ENCODE data around the gene SCUBE3.

Gene SCUBE3

DNA sequence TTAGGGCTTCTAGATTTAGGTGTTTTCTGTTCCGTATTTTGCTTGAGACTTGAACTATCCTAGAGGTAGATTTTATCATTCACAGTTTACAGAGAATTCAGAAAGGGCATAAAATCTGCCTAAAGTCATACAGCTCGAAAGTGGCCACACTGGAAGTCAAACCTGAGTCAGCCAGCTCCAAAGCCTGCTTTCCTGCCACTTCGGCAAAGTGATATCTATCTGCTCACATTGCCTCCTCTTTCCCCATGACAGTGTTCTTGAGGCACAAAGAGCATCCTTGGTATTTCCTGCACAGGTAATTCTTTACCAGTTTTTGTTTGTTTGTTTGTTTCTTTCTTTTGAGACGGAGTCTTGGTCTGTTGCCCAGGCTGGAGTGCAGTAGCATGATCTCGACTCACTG lies 19.4 kb upstream of the SCUBE3 start:
- TF ChIP-seq, protein P1, sequence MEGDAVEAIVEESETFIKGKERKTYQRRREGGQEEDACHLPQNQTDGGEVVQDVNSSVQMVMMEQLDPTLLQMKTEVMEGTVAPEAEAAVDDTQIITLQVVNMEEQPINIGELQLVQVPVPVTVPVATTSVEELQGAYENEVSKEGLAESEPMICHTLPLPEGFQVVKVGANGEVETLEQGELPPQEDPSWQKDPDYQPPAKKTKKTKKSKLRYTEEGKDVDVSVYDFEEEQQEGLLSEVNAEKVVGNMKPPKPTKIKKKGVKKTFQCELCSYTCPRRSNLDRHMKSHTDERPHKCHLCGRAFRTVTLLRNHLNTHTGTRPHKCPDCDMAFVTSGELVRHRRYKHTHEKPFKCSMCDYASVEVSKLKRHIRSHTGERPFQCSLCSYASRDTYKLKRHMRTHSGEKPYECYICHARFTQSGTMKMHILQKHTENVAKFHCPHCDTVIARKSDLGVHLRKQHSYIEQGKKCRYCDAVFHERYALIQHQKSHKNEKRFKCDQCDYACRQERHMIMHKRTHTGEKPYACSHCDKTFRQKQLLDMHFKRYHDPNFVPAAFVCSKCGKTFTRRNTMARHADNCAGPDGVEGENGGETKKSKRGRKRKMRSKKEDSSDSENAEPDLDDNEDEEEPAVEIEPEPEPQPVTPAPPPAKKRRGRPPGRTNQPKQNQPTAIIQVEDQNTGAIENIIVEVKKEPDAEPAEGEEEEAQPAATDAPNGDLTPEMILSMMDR (IDR thresholded peaks at IDR 0.05; ENCODE audit: control insufficient read depth, extremely low read depth, insufficient read depth): no peak
- H3K4me3 ChIP-seq (ENCODE audit: low read depth, low read length): no peak overlapping the region
- no peak for DNase-seq (ENCODE audit: low read depth)

DNA sequence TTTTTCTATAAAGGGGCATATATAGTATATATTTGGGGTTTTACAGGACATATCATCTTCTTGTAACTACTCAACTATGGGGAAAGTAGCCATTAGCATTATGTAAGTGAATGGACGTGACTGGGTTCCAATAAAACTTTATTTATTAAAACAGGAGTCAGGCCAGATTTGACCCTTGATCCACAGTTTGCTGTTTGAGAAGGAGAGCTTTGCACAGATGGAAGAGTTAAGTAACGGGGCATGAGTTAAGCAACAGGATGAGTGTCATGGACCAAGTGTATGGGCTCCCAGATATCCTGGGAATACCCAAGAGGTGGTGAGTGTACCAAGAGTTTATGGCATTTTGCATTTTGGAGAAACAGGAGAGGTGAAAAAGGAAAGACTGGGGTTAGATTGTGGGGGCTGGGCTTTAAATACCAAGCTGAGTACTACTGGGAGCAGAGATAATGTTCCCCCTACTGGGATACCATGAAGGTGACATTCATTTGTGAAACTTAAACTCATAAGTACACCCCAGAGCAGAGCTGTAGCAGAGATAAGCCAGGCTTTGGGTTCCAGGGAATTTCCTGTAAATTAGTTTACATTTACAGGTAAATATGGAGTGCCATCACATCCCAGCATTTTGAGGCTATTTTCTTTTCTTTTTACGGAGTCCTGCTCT lies 18.5 kb upstream of the SCUBE3 start:
- DNase-seq (ENCODE audit: low read depth): no peak
- H3K4me3 ChIP-seq (ENCODE audit: low read depth, low read length): no peak overlapping the region
- TF ChIP-seq, protein P1 (IDR thresholded peaks at IDR 0.05; ENCODE audit: control insufficient read depth, extremely low read depth, insufficient read depth): no peak

DNA sequence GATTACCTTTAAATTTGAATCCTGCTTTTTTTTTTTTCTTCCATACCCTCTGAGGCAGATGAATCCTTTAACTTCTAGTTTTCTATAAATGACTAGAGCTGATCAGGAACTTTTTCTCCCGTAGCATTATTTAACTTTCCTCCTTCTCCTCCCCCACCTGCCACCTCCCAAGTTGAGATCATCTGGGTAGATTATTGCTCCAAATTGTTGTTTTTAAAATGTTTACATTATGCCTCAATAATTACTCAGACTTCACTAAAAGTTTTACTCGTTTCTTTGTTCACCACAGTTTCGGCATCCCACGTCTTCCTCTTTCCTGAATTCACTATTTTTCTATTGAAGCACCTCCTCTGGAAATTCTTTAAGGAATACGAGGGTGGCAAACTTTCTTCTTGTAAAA lies 16.6 kb upstream of the SCUBE3 start:
- no peak for DNase-seq (ENCODE audit: low read depth)
- TF ChIP-seq, protein P1 (IDR thresholded peaks at IDR 0.05; ENCODE audit: control insufficient read depth, extremely low read depth, insufficient read depth): no peak
- no peak overlapping the region for H3K4me3 ChIP-seq (ENCODE audit: low read depth, low read length)

DNA sequence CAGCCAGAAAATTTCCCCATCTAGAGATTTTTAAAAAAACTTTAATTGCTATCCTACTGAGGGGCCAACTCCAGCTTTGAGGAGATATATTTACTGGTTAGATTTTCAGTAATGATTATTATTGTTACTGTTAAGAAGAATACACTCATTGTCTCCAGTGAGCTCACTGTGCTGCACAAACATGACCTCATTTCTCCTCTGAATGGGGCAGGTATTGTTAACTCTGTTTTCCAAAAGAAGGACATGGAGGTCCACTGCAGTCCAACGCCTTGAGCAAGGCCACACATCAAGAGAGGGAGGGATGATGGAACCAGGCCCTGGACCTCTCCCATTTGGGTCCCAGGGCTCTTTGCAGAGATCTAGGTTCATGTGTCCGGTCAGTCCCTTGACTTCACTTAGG lies 13.9 kb upstream of the SCUBE3 start:
- H3K4me3 ChIP-seq (ENCODE audit: low read depth, low read length): no peak overlapping the region
- TF ChIP-seq, protein P1 (IDR thresholded peaks at IDR 0.05; ENCODE audit: control insufficient read depth, extremely low read depth, insufficient read depth): no peak
- no peak for DNase-seq (ENCODE audit: low read depth)

DNA sequence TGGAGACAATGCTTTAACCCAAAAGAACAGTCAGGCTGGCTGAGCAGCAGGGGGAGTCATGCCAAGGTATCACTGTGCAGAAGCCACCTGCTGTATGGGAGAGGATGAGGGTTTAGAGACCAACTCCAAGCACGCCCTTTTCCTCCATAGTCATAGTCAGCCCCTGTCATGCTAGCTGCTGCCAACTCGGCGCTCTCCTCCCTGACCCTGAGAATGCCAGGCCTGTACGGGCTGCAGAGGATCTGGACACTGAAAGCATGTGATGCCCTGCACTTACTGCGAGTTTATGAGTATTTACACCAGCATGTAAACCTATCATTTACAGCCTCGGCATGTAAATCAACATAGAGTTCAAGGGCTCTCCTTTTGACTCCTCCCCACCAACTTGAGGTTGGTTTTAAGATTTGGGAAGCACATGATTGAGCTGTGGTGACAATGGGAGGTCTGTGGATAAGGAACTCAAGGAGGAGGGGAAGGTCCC lies 11.7 kb upstream of the SCUBE3 start:
- peak; percentile 45 for DNase-seq (ENCODE audit: low read depth)
- TF ChIP-seq, protein P1 (IDR thresholded peaks at IDR 0.05; ENCODE audit: control insufficient read depth, extremely low read depth, insufficient read depth): peak; percentile 32; the same call in 1 of the 2 replicates
- no peak overlapping the region for H3K4me3 ChIP-seq (ENCODE audit: low read depth, low read length)

DNA sequence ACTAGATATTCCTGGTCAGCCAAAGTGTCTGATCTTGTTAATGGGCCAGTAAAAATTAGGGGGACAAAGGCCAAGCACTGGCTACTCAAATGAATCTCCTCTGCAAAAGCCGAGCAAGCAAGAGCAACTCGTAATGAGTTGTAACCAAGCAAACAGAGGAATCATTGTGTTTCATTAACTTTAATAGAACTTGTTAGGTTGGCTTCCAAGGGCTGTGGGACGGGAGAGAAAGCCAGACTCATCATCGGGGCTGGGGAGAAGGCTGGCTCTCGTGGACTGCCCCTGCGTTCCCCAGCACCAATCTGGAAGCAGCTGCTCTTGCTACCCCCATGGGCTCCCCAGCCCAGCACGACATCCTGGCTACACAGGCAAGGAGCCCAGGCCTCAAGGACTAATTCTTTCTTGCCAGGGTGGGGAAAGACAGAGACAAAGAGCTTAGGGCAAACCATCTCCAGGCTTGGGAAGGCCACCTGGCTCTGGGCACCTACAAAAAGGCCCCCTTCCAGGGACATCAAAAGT lies 10.5 kb upstream of the SCUBE3 start:
- TF ChIP-seq, protein P1 (IDR thresholded peaks at IDR 0.05; ENCODE audit: control insufficient read depth, extremely low read depth, insufficient read depth): no peak
- DNase-seq (ENCODE audit: low read depth): no peak
- no peak overlapping the region for H3K4me3 ChIP-seq (ENCODE audit: low read depth, low read length)

DNA sequence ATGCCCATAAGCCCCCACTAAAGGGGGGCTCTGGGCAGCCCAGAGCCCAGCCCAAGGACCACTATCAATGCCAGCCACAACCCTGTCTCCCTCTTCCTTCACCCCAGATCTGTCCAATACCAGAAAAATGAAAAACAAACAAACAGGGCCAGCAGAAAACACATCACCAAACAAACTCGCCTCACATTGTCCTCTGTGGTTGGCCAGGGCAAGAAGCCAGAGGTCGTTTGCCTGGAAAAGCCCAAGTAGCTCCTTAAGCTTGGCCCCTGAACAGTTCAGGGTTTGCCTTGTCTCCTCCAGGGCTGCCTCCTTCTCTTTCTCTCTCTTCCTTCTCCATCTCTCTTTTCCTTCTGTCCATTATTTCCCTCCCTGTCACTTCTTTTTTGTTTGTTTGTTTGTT lies 10.1 kb upstream of the SCUBE3 start:
- DNase-seq (ENCODE audit: low read depth): no peak
- TF ChIP-seq, protein P1 (IDR thresholded peaks at IDR 0.05; ENCODE audit: control insufficient read depth, extremely low read depth, insufficient read depth): no peak
- no peak overlapping the region for H3K4me3 ChIP-seq (ENCODE audit: low read depth, low read length)

Data from LNCaP clone FGC (cell line).